OCI-M2 (cell line): ENCODE results near the gene COL9A1.

Experiments used
- DNase-seq: peaks from one replicate; lab custom pipeline; 2025; ENCODE audit not compliant: unreplicated experiment; lab: John Stamatoyannopoulos, UW

The COL9A1 gene

DNA sequence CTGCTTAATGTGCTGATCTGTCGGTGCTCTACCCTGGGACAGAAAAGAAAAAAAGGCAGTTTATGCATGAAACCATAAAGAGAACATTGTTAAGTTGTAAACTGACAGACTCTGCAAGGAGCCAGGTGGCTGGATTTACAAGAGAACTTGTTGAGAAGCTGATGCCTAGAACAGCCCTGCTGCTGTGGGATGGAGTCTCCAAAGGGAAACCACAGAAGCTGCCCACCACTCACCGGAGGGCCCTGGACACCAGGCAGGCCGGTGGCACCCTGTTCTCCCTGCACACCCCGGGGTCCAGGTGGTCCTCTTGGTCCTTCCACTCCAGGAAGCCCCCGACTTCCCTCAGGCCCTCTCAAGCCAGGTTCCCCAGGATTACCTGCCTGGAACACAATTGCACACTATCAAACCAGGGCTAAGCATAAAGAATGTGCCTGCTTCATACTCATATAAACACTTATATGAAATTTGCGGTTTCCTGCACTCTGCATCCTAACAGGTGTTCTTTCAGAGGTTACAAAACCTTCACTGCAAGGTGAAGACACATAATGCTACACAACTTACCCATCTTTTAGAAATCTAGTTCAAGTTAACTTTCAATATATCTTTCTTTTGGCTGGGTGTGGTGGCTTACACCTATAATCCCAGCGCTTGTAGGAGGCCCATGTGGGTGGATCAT is 68.2 kb downstream of the COL9A1 start:
- DNase-seq = no peak

DNA sequence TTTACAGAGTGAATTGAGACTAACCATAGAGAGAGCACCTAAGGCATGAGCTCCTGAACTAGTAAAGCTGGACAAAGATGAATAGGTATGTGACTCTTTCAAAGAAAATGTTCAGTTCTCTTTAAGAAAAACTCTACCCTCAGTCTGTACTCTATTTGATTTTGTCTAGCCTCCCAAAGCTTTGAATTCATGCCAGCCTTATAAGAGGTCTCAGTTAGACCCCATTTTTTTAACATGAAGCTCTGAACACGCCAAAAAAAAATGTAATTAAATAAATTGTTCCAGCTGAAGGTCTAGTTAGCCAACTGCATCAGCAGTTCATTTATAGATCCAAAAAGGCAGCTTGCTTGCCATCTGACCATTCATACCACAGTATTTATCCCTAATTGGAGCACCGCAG is 71.6 kb downstream of the COL9A1 start:
- no peak for DNase-seq

DNA sequence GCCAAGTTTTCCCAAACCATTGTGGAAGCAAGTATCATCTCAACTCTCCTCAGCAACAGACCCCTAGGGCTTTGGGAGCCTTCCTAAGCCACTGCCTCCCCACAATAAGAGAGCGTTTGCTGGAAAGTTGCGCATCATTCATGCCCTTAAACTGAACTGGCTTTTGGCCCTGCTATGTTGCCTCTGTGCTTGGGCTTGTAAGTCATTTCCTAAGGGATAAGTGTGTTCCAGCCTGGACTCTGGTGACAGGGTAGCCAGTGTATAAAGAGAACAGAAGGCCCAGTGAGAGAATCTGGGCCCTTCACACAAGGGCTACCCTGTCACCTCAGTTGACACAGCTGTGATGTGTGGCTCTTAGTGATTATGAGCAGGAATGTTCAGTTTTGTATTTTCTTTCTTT is 77.8 kb downstream of the COL9A1 start:
- no peak for DNase-seq

DNA sequence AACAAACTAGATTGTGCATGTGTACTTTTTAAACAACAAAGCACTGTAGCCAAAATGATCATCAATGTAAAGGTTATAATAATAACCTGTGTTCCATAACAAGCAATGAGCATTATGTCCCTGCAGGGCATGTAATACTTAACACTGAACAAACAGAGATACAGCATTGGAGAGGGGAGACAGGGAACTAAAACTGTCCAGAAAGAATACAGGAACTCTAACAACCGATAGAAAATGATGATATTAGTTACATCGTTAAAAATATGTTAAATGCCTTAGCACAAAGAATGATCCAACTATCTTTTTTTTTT is 80.5 kb downstream of the COL9A1 start:
- DNase-seq = no peak

DNA sequence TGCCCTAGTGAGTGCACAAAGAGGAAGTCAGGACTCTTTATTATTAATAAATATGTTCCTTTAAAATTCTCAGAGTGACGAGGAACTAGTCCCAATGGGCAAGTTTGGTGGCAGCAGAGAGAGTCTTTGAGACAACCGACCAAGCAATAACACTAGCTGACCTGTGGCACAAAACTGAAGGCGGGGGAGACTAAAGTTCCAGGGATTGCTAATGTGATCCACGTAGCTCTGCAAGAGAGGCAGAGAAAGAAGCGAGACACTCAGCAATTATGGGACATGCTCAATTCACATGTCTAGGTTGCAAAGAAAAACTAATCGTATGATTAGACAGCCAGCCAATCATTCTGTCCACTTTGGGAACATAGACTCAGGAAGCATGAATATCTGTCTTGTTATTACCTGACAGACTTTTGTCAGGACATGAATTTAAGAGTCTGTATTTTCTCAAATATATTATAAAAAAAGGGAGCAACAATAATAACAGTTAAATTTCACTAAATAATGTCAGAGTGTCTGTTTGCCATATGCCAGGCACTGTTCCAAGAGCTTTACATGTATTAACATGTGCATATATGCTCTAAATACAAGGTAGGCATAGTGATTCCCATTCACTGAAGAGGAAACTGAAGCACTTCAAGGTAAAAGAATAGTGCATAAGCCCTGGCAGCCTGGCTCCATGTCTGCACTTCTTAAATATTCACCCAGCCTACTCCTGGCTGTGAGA is 81.0 kb downstream of the COL9A1 start:
- DNase-seq = no peak

DNA sequence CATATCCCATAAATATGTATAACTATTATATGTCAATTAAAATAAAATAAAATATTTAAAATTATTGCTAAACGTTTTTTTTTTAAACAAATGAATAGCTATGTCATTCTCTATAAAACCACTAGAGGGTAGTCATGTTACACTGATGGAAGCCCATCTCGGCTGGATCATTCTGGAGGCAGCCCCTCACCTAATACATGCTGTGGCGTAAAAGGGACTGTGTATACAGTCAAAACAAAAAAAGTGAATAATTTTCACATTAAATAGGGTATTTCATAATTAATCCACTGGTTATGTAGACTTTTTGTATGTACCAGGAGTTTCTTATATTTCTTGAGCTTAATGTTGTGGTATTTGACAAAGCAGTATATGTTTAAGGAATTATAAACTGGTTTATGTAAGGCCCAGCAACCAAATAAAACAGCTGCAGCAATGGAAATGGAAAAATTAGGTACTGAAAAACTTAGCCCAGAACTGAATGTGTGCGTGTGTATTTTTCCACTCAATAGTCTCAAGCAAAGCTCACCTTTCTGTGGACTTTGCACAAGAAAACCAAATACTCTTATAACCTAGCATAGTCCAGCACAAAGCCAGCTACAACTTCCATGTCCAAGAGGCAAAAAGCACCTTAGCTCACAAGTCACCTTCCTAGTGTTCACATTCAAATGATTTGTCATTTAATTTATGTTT is 81.7 kb downstream of the COL9A1 start:
- DNase-seq = no peak

DNA sequence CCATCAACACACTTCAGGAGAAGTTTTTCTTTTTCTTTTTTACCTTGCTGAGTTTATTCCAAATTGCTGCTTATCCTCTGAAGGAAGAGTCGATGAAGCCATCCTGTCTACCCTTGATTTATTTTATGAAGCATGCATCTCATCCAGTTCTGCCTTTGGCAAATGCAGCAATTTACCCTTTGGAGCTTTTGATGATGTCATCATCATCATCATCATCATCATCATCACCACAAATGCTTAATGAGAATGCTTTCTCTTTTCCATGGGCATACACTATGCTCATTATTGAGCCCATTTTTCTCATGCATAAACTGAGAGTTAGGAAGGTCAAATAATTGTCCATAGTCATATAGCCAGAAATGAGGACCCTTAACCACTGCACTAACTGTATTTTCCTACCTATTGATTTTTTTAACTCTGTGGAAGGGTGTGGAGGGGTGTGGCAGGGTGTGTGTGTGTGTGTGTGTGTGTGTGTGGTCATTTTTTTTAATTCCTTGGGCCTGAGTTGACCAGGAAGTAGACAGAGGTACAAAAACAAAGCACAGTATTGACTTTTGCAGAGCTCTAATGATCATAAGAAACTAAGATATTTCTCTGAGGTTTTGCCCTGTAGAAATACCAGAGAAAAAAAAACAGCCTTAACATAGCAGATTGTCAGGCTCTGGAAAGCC is 82.8 kb downstream of the COL9A1 start:
- DNase-seq = no peak

DNA sequence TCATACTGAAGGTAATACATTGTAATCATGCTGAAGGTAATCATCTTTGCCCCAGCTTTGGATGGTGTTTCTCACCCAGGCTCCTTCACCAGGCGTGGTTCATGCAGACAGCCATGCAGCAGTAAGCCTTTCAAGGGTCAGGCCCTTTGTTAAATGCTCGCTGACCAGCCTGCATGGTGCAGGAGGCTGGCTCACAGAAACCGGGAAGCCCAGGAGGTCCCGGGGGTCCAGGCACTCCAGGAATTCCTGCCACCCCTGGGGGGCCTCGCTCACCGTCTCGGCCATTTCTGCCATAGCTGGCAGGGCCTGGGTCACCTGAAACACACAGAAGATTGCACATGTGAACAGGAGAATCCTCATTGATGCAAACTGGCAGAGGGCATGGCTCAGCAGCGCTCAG is 86.1 kb downstream of the COL9A1 start:
- DNase-seq = no peak

DNA sequence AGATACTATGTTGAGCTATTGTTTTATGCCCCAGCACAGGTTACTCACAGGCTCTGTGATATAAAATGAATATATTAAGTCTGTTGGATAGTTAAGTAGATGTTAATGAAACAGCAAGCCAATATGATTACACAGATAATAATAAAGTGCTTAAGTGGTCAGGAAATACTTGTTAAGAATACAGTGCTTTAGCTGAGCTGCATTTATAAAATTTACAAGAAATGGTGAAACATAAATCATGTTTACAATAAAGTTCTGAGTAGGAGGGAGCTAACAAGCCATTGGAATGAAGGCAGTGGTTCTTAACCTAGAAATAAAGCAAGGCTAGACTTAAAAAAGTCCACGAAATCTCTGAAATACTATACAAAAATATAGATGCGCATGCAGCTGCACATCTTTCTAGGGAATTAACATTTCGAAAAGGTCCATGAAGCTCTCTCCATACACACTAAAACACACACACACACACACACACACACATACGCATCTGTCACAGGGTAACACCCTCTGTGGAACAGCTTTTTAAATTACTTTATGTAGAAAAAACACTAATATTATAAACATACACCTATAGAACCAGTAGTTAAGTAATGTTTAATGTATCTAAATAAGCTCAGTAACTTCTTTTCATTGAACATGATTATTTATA is 87.3 kb downstream of the COL9A1 start:
- no peak for DNase-seq

DNA sequence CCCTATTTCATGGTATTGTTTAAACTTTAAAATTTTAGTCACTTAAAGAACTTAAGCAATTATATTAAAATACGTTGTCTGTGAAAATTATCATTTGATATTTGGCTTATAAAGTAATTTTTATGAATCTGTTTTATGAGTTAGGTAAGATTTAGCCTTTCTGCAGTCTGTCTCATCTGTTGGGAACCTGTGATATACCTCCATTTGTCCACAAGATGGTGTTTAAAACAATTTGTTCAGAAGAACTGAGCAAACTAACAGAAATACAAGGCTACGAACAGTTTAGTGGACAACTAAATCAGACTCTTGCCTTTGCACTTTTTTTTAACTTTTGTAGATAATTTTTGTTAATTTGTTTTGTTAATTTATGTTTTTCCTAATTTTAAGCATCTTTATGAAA is 92.4 kb downstream of the COL9A1 start:
- no peak for DNase-seq

DNA sequence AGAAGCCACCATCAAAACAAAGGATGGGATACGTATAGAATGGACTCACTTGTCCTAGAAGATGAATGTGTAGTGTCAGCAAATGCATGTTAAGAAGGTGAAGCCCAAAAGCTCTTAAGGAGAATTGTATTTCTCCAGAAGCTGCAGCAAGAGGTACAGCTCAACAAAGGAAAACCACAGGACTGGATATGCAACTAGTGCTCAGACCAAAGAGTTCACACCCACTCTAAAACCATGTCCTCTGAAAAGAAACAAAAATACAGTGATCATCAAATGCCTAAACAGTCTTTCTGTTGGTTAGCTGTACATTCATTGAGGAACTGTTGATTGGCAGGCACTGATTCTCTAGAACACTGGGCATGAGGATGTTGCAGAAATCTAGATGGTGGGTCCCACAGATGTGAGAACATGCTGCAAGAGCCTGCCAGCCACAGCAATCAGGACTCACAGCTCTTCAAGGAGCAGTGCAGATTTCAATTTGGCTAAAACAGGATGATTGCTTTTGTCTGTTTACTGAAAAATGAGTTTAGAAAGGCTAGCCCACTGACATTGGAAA is 94.6 kb downstream of the COL9A1 start:
- no peak for DNase-seq

DNA sequence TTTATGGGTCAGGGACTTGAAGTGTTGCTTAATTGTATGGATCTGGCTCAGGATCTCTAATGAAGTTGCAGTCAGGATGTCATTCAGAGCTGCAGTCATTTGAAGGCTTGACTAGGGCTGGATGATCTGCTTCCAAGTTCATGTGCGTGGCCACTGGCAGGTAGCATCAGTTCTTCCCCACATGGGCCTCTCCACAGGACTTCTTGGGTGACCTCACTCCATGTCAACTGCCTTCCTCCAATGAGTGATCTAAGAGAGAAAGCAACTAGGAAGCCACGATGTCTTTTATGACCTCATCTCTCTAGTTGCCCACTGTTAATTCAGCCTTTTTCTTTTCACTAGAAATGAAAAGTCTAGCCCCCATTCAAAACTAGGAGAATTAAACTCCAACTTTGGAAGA is 104.1 kb downstream of the COL9A1 start:
- no peak for DNase-seq

DNA sequence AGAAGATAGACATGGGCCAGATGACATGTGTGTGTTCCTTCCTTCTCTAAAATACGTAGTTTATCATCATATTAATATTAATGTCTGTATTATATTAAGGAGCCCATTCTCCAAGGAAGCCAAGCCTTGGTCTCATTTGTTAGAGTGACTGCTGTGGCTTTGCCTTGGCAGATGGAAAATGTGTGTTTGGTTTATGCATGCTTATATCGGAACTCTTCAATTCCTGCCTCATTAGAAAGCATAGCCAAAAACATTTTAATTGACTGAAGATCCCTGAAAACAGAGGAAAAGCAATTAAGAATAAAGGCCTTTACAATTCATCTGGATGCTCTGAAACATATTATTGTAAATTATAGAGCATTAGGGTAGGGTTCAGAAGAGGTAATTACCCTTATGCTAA is 106.4 kb downstream of the COL9A1 start:
- no peak for DNase-seq

DNA sequence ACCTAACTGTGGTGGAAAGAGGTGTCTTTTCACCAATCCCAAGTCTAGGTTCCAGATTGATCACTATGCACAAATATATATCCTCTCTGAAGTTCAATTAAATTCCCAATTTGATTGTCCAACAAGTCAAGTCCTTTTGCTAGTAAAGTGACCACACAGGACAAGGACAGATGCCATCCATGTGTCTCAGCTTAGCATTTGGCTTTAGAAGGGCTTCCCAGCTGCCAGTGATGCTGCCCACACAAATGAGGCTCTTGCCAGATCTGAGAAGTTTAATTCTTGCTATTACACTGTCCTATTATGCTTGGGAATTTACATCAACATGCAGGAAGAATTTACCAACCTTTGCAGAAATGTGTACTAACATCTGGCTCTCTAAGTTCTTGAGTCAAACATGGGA is 108.5 kb downstream of the COL9A1 start:
- DNase-seq = no peak

DNA sequence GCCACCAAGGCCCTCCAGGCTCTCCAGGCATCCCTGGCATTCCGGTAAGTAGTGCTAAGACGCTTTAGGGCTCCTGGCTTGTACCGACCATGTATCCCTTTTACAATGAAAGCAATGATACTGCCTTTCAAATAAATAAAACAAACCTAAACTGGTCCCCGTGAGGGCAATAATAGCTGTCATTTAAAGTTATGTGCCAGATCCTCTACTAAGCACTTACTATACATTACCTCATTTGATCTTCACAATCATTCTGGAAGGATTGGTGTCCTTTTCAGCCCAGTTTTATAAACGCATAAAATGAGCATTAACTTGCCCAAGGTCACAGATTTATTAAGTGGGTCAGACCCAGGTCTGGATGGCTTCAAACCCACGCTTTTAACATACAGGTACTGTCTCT is 114.7 kb downstream of the COL9A1 start:
- DNase-seq = no peak

DNA sequence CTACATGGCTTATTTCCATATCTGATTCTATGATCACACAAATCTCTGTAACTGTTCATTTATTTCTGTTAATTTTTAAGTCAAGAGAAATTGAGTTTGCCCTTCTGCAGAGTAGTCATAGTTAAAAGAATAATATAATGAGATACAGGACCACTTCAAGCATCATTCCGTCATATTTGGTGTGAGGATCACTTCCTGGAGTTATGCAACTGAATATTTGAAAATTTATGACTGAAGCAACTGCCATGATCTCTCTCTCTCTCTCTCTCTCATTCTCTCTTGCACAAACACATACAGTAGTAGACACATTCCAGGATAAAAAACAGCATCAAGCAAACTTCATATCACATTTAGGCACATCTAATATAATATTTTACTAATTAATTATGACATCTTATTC is 116.4 kb downstream of the COL9A1 start:
- DNase-seq = no peak

DNA sequence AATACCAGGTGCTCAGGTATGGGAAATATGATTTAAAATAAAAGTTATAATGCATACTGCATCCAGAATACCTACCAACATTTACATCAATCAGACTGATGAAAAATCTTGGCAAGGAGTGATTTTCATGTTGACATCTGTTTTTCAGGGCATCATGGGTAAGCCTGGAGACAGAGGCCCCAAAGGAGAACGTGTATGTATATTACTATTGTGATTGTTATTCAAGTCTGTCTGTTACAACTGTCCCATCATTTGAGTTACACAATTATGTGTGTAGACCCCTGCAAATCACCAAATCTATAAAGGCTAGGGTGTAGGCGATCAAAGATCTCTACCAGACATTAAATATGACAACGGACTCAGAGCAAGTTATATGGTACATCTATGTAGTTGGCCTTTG is 118.2 kb downstream of the COL9A1 start:
- DNase-seq = no peak

DNA sequence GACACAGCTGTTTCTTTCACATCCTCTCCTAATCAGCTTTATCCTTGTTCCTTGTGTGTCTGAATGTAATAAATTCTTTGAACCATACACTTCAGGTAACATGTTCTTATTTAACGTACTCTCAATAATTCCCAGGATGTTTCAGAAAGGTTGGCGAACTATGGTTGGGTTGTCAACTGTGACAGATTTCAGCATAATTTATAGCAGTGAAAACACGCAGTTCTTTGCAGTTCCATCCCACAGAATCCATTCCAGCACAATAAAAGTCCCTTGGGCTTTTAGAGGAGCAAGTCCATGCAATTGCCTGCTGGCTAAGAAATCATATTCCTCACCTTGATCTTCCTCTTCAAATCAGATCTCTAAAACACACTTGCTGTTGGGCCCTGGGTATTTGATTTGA is 119.3 kb downstream of the COL9A1 start:
- DNase-seq = no peak

DNA sequence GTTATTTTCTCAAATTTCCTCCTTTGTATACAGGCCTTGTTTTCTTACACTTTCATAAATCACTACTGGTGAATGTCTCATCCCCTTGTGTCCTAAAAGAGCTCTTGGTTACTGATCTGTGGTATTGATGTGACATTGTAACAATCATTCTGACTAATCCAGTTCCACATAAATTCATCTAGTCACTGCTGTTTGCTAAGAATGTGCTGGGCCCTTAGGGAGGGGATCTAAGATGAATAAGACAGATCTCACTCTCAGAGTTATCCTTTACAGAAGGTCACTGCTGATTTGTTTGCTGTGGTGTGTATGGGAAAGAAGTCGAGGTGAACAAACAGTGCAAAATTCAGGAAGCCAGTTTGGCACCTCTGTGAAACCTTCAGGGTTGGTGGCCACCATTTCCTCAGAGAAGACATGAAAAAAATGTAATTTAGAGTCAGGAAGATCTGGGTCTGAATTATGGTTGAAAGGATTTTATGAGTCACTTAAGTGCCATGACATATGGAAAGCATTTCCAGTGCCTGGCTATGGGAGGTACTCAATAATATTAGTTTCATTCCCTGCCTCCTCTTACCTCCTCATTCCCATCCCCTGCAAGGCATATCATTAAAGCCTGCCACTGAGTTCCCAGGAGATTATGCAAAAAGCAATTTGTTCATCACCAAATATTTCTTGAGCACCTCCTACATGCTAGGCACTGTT is 121.8 kb downstream of the COL9A1 start:
- no peak for DNase-seq

DNA sequence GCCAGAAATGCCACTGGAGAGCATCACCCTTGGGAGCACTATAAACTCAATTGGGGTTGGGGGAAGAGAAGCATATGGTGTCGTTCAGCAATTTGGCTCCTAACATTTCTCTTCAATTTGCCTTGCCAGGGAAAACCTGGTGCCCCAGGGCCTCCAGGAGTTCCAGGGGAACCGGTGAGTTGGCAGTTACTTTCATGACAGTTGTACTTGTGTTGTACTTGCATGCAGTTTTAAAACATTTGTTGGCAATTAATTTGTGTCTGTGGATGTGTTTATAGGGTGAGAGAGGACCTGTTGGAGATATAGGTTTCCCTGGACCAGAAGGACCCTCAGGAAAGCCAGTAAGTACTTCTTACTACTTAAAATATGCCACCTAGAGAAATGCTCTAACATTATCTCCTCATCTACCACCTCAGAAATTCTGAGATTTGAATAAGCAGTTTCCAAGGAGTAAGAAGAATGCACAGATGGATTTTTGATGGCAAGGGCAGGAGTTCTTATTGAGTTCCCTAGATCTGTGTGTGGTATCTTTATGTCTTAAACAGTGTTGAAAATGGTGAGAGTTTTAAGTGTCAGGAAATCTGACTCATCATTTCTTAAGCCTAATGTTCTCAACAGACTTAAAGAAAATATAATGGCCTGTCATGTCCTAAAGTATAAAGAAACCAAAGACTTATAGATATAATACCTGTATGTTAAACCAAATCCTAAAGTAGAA is 122.5 kb downstream of the COL9A1 start:
- DNase-seq = no peak
